OCI-LY1 (cell line): Measurements from ENCODE around the gene LBX2.

Experiments used
- H2AFZ ChIP-seq: fragments of 200-600 bp; sonication (generic), shearing (Covaris generic); 2 replicates; pipeline ENCODE4 v1.6.0; 2014; ENCODE audit warnings: antibody characterized with exemption, mild to moderate bottlenecking, low read length
- H3F3A ChIP-seq: fragments of 200-600 bp; sonication (generic), shearing (Covaris generic); 2 replicates; pipeline ENCODE4 v1.6.0; 2014; ENCODE audit warnings: mild to moderate bottlenecking, antibody characterized with exemption, low read length, moderate library complexity; ENCODE audit not compliant: insufficient read depth
- H3K27ac ChIP-seq: fragments of 200-600 bp; sonication (generic); 2 replicates; pipeline ENCODE4 v1.5.1; 2014; ENCODE audit warnings: low read length, mixed run types, mild to moderate bottlenecking, low read depth; ENCODE audit not compliant: poor library complexity, severe bottlenecking
- H3K27me3 ChIP-seq: fragments of 200-600 bp; sonication (generic); 2 replicates; pipeline ENCODE4 v1.6.0; 2014; ENCODE audit warnings: antibody characterized with exemption, mild to moderate bottlenecking, low read length, moderate library complexity; ENCODE audit not compliant: insufficient read depth
- H3K36me3 ChIP-seq: fragments of 200-600 bp; sonication (generic); 2 replicates; pipeline ENCODE4 v1.6.1; 2014; ENCODE audit warnings: mild to moderate bottlenecking, antibody characterized with exemption, low read length, moderate library complexity, mixed read lengths; ENCODE audit not compliant: insufficient read depth
- H3K4me1 ChIP-seq: fragments of 200-600 bp; sonication (generic); 2 replicates; pipeline ENCODE4 v1.5.1; 2014; ENCODE audit warnings: mild to moderate bottlenecking, low read length, moderate library complexity; ENCODE audit not compliant: insufficient read depth, severe bottlenecking
- H3K4me2 ChIP-seq: fragments of 200-600 bp; sonication (generic), shearing (Covaris generic); 2 replicates; pipeline ENCODE4 v1.6.1; 2014; ENCODE audit warnings: low read length
- H3K4me3 ChIP-seq: fragments of 200-600 bp; sonication (generic); 2 replicates; pipeline ENCODE4 v1.5.1; 2014; ENCODE audit warnings: low read length, low read depth, mild to moderate bottlenecking, mixed read lengths; ENCODE audit not compliant: poor library complexity, severe bottlenecking
- H3K79me2 ChIP-seq: fragments of 200-600 bp; shearing (Covaris generic); 2 replicates; pipeline ENCODE4 v1.6.1; 2016; ENCODE audit warnings: mixed run types, low read length, mixed read lengths; ENCODE audit not compliant: insufficient read depth
- H3K9ac ChIP-seq: fragments of 200-600 bp; sonication (generic), shearing (Covaris generic); 2 replicates; pipeline ENCODE4 v1.6.1; 2014; ENCODE audit warnings: mild to moderate bottlenecking, low read length, mixed read lengths
- H3K9me2 ChIP-seq: fragments of 200-600 bp; sonication (generic), shearing (Covaris generic); 2 replicates; pipeline ENCODE4 v1.6.1; 2014; ENCODE audit warnings: low read depth, mild to moderate bottlenecking, low read length, mixed read lengths
- H3K9me3 ChIP-seq: fragments of 200-600 bp; shearing (Covaris generic); 2 replicates; pipeline ENCODE4 v1.6.1; 2014; ENCODE audit warnings: low read length, mixed read lengths
- H4K20me1 ChIP-seq: fragments of 200-600 bp; sonication (generic), shearing (Covaris generic); 2 replicates; pipeline ENCODE4 v1.6.0; 2016; ENCODE audit warnings: mild to moderate bottlenecking, low read length; ENCODE audit not compliant: insufficient read depth
- CTCF ChIP-seq: fragments of 200-600 bp; sonication (generic), shearing (Covaris generic); IDR thresholded peaks from 2 replicates; pipeline ENCODE4 v1.5.1; 2017; ENCODE audit warnings: mild to moderate bottlenecking, antibody characterized with exemption, low read length, moderate library complexity, mixed read lengths
- EZH2 ChIP-seq: fragments of 200-600 bp; sonication (generic), shearing (Covaris generic); IDR thresholded peaks from 2 replicates; pipeline ENCODE4 v1.8.0; 2017; ENCODE audit warnings: borderline replicate concordance, mixed run types, mild to moderate bottlenecking, antibody characterized with exemption, low read length, moderate library complexity, mixed read lengths

LBX2 gene

GRCh38 chr2:74497777-74498499, 1.5 kb downstream of the LBX2 start:
- H3K9me3 ChIP-seq = no peaks in the 10 kb centered on the region
- peak overlapping the region; percentile 45 for H3K4me3 ChIP-seq
- peak overlapping the region; percentile 60 for H3K4me2 ChIP-seq
- TF ChIP-seq EZH2 = no peak
- no peak for TF ChIP-seq CTCF
- H4K20me1 ChIP-seq = no peaks in the 10 kb centered on the region
- H3K27me3 ChIP-seq = peaks cover 22% of the 10 kb centered on the region; the same call in 1 of the 2 replicates
- no peaks in the 10 kb centered on the region for H3K9me2 ChIP-seq
- H3K36me3 ChIP-seq = peaks cover 11% of the 10 kb centered on the region
- no peak overlapping the region for H2AFZ ChIP-seq
- H3F3A ChIP-seq = no peaks in the 10 kb centered on the region
- H3K79me2 ChIP-seq = no peaks in the 10 kb centered on the region
- peaks cover 7% of the 10 kb centered on the region for H3K4me1 ChIP-seq
- no peak overlapping the region for H3K27ac ChIP-seq
- no peak overlapping the region; the same call in 1 of the 2 replicates for H3K9ac ChIP-seq

GRCh38 chr2:74496997-74497776, 2.2 kb downstream of the LBX2 start:
- no peaks in the 10 kb centered on the region for H3K4me1 ChIP-seq
- H4K20me1 ChIP-seq = no peaks in the 10 kb centered on the region
- H3K36me3 ChIP-seq = peaks cover 18% of the 10 kb centered on the region
- H3F3A ChIP-seq = no peaks in the 10 kb centered on the region
- H3K79me2 ChIP-seq = no peaks in the 10 kb centered on the region
- no peaks in the 10 kb centered on the region for H3K9me3 ChIP-seq
- H3K4me3 ChIP-seq = no peak overlapping the region
- H3K27ac ChIP-seq = no peak overlapping the region
- H3K9ac ChIP-seq = no peak overlapping the region
- no peaks in the 10 kb centered on the region for H3K9me2 ChIP-seq
- H3K4me2 ChIP-seq = no peak overlapping the region; the same call in 1 of the 2 replicates
- TF ChIP-seq CTCF (no peak), EZH2 (no peak)
- peaks cover 17% of the 10 kb centered on the region; the same call in 1 of the 2 replicates for H3K27me3 ChIP-seq
- H2AFZ ChIP-seq = no peak overlapping the region

DNA sequence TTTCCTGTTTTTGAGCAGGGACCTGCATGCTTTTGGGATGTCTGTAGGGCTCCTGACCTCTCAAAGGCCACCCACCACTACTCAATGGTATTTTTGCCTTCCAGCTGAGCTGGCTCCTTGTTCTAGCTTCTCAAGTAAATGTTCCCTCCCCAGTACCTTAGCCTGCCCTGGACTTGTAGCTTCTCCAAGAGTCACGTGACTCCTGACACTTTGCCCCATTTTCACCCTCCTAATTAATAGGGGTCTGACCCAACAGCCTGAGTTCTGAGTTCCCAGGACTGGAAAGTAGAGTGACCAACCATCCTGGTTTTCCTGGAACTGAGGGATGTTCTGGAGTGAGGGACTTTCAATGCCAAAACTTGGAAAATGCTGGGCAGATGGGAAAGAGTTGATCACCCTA, 4.0 kb downstream of the LBX2 start:
- Histone ChIP-seq H3K79me2 (no peaks in the 10 kb centered on the region), H3K4me3 (no peak overlapping the region), H3K4me1 (no peaks in the 10 kb centered on the region), H3K9me3 (no peaks in the 10 kb centered on the region), H3K4me2 (no peak overlapping the region), H3K9me2 (no peaks in the 10 kb centered on the region), H4K20me1 (no peaks in the 10 kb centered on the region), H2AFZ (no peak overlapping the region), H3K27ac (no peak overlapping the region), H3F3A (no peaks in the 10 kb centered on the region), H3K27me3 (peaks cover 8% of the 10 kb centered on the region; the same call in 1 of the 2 replicates), H3K9ac (no peak overlapping the region), H3K36me3 (peaks cover 34% of the 10 kb centered on the region)
- TF ChIP-seq CTCF = no peak
- TF ChIP-seq EZH2 = no peak
